ENCODE data around the gene DLG3. TPM values are rescaled to one million over a fixed set of nuclear protein-coding genes. Genes with fewer than 3 reads are reported as not detected.

DLG3 gene
- total RNA-seq, 1 experiment from 2014 or later = 48.4 TPM

GRCh38 chrX:70554081-70554480 lies 109.4 kb downstream of the DLG3 start:
- ATAC-seq (no peak), DNase-seq (ENCODE audit: low read depth, low spot score) (no peak)
- ChIA-PET POLR2A (no interaction called here), CTCF (interaction anchor here (1.1 kb wide), 1 partner anchor 99 kb away, joined by 4 read pairs; no protein-coding TSS in a partner anchor), RAD21 (ENCODE audit: low non-redundant PET in 1 of 2, low total read pairs in 2 of 2, uncharacterized antibody in 2 of 2, unreplicated experiment in 2 of 2) (interaction anchor here in 1 of 2 experiments (0.5 kb wide), 1 partner anchor 265 kb away, joined by 3 read pairs; no protein-coding TSS in a partner anchor)
- Histone ChIP-seq H2AFZ (ENCODE audit: low read depth, low read length, poor library complexity, severe bottlenecking) (no peak overlapping the region), H3K4me3 (replicated peaks in 1 of 2; ENCODE audit: low read depth in 1 of 2, low read length in 2 of 2) (no peak overlapping the region), H3K27ac (ENCODE audit: low read depth, low read length) (no peak overlapping the region), H4K20me1 (ENCODE audit: insufficient read depth) (no peaks in the 10 kb centered on the region), H3K4me1 (ENCODE audit: control insufficient read depth in 1 of 2, insufficient read depth in 2 of 2, low read length in 2 of 2) (peaks cover 0 to 3% of the 10 kb centered on the region in 2 experiments; a peak in 2 of 4 replicates), H3K36me3 (ENCODE audit: control insufficient read depth in 1 of 2, insufficient read depth in 2 of 2, low read length in 2 of 2) (no peaks in the 10 kb centered on the region), H3K79me2 (ENCODE audit: insufficient read depth, low read length) (no peaks in the 10 kb centered on the region), H3K9me2 (ENCODE audit: insufficient read depth) (no peaks in the 10 kb centered on the region), H3K27me3 (ENCODE audit: insufficient read depth, low read length) (no peaks in the 10 kb centered on the region), H3K9me3 (ENCODE audit: control insufficient read depth in 1 of 2, insufficient read depth in 1 of 2, low read depth in 1 of 2, low read length in 2 of 2) (no peaks in the 10 kb centered on the region), H3K9ac (ENCODE audit: low read length) (no peak overlapping the region), H3K4me2 (ENCODE audit: low read length) (no peak overlapping the region)
- intact Hi-C loops (cut with micrococcal nuclease) = loop anchor here (5.0 kb wide), 1 partner anchor 102 kb away; no protein-coding TSS in a partner anchor
- TF ChIP-seq CEBPB (IDR thresholded peaks at IDR 0.05; ENCODE audit: low read depth) (peak; percentile 72), ZBTB33 (IDR thresholded peaks at IDR 0.05; ENCODE audit: extremely low read depth, insufficient replicate concordance, low read length) (no peak), RAD21 (IDR thresholded peaks at IDR 0.05; ENCODE audit: low read depth) (peak; percentile 64)
- TF ChIP-seq, protein P1, sequence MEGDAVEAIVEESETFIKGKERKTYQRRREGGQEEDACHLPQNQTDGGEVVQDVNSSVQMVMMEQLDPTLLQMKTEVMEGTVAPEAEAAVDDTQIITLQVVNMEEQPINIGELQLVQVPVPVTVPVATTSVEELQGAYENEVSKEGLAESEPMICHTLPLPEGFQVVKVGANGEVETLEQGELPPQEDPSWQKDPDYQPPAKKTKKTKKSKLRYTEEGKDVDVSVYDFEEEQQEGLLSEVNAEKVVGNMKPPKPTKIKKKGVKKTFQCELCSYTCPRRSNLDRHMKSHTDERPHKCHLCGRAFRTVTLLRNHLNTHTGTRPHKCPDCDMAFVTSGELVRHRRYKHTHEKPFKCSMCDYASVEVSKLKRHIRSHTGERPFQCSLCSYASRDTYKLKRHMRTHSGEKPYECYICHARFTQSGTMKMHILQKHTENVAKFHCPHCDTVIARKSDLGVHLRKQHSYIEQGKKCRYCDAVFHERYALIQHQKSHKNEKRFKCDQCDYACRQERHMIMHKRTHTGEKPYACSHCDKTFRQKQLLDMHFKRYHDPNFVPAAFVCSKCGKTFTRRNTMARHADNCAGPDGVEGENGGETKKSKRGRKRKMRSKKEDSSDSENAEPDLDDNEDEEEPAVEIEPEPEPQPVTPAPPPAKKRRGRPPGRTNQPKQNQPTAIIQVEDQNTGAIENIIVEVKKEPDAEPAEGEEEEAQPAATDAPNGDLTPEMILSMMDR (IDR thresholded peaks at IDR 0.05 in 2 of 3, conservative IDR thresholded peaks at IDR 0.05 in 1 of 3; ENCODE audit: borderline replicate concordance in 1 of 3, insufficient read depth in 1 of 3, low read depth in 2 of 3, low read length in 2 of 3) = peak in 1 of 3 experiments; percentile 50; a peak in 1 of 6 replicates
- no TSS peak for BruUV-seq (replicated peaks)
